ENCODE measurements around the gene PRKCA.

Gene PRKCA

GRCh38 chr17:66793814-66794213, 491.4 kb downstream of the PRKCA start:
- H3K79me2 ChIP-seq (ENCODE audit: control insufficient read depth, insufficient read depth, low read length, unreplicated experiment): no peaks in the 10 kb centered on the region
- no peaks in the 10 kb centered on the region for H3K27me3 ChIP-seq (ENCODE audit: insufficient read depth, low read length)
- no peaks in the 10 kb centered on the region for H3K4me1 ChIP-seq (ENCODE audit: control insufficient read depth, insufficient read depth, low read length, unreplicated experiment)
- no peak overlapping the region for H3K4me3 ChIP-seq (ENCODE audit: low read depth, low read length)
- no peak overlapping the region for H3K27ac ChIP-seq (ENCODE audit: low read depth, low read length)
- no peak overlapping the region for H2AFZ ChIP-seq (ENCODE audit: low read length, unreplicated experiment)
- peaks cover 40% of the 10 kb centered on the region for H3K36me3 ChIP-seq (ENCODE audit: insufficient read depth, low read length)

DNA sequence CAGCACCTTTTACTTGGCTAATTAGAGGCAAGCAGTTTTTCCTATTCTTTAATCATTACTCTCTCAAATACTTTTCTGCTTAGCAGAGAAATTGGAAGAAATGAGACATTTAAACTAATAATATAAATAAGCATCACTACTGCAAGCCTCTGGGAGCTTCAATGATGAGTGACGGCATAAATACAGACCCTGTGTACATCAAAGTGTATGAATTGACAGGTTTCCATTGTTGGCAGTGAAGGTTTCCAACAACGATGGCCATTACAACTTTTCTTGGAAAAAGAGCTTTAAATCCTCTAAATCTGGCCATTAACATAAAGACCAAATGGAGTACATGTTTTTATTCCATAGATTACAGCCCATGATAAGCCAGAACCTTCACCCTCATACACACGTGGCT, 493.1 kb downstream of the PRKCA start:
- no peaks in the 10 kb centered on the region for H3K27me3 ChIP-seq (ENCODE audit: insufficient read depth, low read length)
- H2AFZ ChIP-seq (ENCODE audit: low read length, unreplicated experiment): no peak overlapping the region
- H3K4me3 ChIP-seq (ENCODE audit: low read depth, low read length): no peak overlapping the region
- peaks cover 34% of the 10 kb centered on the region for H3K36me3 ChIP-seq (ENCODE audit: insufficient read depth, low read length)
- no peak overlapping the region for H3K27ac ChIP-seq (ENCODE audit: low read depth, low read length)
- no peaks in the 10 kb centered on the region for H3K4me1 ChIP-seq (ENCODE audit: control insufficient read depth, insufficient read depth, low read length, unreplicated experiment)
- H3K79me2 ChIP-seq (ENCODE audit: control insufficient read depth, insufficient read depth, low read length, unreplicated experiment): no peaks in the 10 kb centered on the region

DNA sequence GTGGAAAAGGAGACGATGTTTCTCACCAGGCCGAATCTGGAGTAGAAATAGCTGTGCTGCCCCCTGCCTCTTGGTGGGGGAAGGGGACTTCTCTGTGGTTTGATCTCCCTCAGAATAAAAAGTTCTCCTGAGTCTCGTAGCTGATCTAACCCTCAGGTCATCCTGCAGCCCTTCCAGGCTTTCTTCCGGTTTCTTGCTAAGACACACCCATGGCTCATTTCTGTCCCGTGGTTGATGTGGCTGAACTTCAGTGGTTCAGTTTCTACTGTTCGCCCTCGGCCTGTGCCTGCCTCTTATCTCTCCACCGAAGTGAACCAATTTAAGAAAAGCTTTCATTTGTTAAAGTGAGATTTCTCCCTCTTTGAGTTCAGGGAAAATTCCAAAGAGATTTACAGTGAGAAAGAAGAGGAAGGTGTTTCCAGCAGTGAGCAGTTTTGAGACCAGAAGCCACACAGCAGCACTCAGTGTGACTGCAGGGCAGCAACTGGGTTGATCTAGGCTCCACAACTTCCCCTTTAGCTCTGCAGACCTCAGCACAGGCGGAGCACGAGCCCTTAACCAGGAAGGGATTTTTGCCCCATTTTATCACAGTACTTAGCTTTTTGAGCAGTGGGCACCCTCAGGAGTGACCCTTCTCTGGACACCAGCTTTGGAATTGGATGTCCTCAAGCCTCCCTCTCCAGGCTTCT, 497.6 kb downstream of the PRKCA start:
- peaks cover 32% of the 10 kb centered on the region for H3K36me3 ChIP-seq (ENCODE audit: insufficient read depth, low read length)
- H3K27me3 ChIP-seq (ENCODE audit: insufficient read depth, low read length): no peaks in the 10 kb centered on the region
- H3K4me3 ChIP-seq (ENCODE audit: low read depth, low read length): no peak overlapping the region
- no peak overlapping the region for H2AFZ ChIP-seq (ENCODE audit: low read length, unreplicated experiment)
- no peaks in the 10 kb centered on the region for H3K79me2 ChIP-seq (ENCODE audit: control insufficient read depth, insufficient read depth, low read length, unreplicated experiment)
- H3K27ac ChIP-seq (ENCODE audit: low read depth, low read length): no peak overlapping the region
- H3K4me1 ChIP-seq (ENCODE audit: control insufficient read depth, insufficient read depth, low read length, unreplicated experiment): no peaks in the 10 kb centered on the region

- Histone ChIP-seq H3K27me3 (ENCODE audit: insufficient read depth, low read length) (no peaks in the 10 kb centered on the region), H2AFZ (ENCODE audit: low read length, unreplicated experiment) (no peak overlapping the region), H3K36me3 (ENCODE audit: insufficient read depth, low read length) (peaks cover 5% of the 10 kb centered on the region; the same call in 1 of the 2 replicates), H3K27ac (ENCODE audit: low read depth, low read length) (no peak overlapping the region), H3K4me3 (ENCODE audit: low read depth, low read length) (no peak overlapping the region), H3K4me1 (ENCODE audit: control insufficient read depth, insufficient read depth, low read length, unreplicated experiment) (no peaks in the 10 kb centered on the region), H3K79me2 (ENCODE audit: control insufficient read depth, insufficient read depth, low read length, unreplicated experiment) (no peaks in the 10 kb centered on the region)
These were observed 501.1 kb downstream of the PRKCA start for GRCh38 chr17:66803474-66803951.

- H3K27ac ChIP-seq (ENCODE audit: low read depth, low read length): no peak overlapping the region
- no peaks in the 10 kb centered on the region for H3K79me2 ChIP-seq (ENCODE audit: control insufficient read depth, insufficient read depth, low read length, unreplicated experiment)
- peaks cover 5% of the 10 kb centered on the region; the same call in 1 of the 2 replicates for H3K36me3 ChIP-seq (ENCODE audit: insufficient read depth, low read length)
- no peaks in the 10 kb centered on the region for H3K27me3 ChIP-seq (ENCODE audit: insufficient read depth, low read length)
- H3K4me1 ChIP-seq (ENCODE audit: control insufficient read depth, insufficient read depth, low read length, unreplicated experiment): no peaks in the 10 kb centered on the region
- no peak overlapping the region for H2AFZ ChIP-seq (ENCODE audit: low read length, unreplicated experiment)
- H3K4me3 ChIP-seq (ENCODE audit: low read depth, low read length): no peak overlapping the region
These were observed 503.2 kb downstream of the PRKCA start for GRCh38 chr17:66805567-66805966.

DNA sequence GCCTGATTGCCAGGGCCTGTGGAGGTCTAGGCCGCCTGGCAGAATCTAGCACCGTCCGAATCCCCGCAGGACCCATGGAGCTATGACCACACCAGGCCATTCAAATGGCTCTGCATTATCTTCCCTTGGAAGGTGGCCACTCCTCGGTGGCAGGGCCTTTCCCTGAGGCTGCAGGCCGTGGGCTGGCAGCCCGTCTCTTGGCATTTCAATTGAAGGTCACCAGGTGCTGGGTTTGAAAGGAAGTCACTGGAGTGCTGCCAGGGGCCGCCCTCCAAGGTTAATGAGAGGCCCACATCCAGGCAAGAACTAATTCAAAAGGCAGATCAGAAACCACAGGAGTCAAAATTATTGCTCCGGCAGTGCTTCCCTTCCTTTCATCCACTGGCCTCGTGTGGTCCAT, 504.8 kb downstream of the PRKCA start:
- Histone ChIP-seq H3K4me1 (ENCODE audit: control insufficient read depth, insufficient read depth, low read length, unreplicated experiment) (no peaks in the 10 kb centered on the region), H2AFZ (ENCODE audit: low read length, unreplicated experiment) (no peak overlapping the region), H3K4me3 (ENCODE audit: low read depth, low read length) (no peak overlapping the region), H3K27ac (ENCODE audit: low read depth, low read length) (no peak overlapping the region), H3K79me2 (ENCODE audit: control insufficient read depth, insufficient read depth, low read length, unreplicated experiment) (no peaks in the 10 kb centered on the region), H3K36me3 (ENCODE audit: insufficient read depth, low read length) (no peaks in the 10 kb centered on the region), H3K27me3 (ENCODE audit: insufficient read depth, low read length) (no peaks in the 10 kb centered on the region)

GRCh38 chr17:66809408-66809807, 507.0 kb downstream of the PRKCA start:
- Histone ChIP-seq H3K27ac (ENCODE audit: low read depth, low read length) (no peak overlapping the region), H3K27me3 (ENCODE audit: insufficient read depth, low read length) (peaks cover 10% of the 10 kb centered on the region; the same call in 1 of the 2 replicates), H3K4me1 (ENCODE audit: control insufficient read depth, insufficient read depth, low read length, unreplicated experiment) (no peaks in the 10 kb centered on the region), H3K4me3 (ENCODE audit: low read depth, low read length) (no peak overlapping the region), H3K79me2 (ENCODE audit: control insufficient read depth, insufficient read depth, low read length, unreplicated experiment) (no peaks in the 10 kb centered on the region), H3K36me3 (ENCODE audit: insufficient read depth, low read length) (no peaks in the 10 kb centered on the region), H2AFZ (ENCODE audit: low read length, unreplicated experiment) (no peak overlapping the region)

DNA sequence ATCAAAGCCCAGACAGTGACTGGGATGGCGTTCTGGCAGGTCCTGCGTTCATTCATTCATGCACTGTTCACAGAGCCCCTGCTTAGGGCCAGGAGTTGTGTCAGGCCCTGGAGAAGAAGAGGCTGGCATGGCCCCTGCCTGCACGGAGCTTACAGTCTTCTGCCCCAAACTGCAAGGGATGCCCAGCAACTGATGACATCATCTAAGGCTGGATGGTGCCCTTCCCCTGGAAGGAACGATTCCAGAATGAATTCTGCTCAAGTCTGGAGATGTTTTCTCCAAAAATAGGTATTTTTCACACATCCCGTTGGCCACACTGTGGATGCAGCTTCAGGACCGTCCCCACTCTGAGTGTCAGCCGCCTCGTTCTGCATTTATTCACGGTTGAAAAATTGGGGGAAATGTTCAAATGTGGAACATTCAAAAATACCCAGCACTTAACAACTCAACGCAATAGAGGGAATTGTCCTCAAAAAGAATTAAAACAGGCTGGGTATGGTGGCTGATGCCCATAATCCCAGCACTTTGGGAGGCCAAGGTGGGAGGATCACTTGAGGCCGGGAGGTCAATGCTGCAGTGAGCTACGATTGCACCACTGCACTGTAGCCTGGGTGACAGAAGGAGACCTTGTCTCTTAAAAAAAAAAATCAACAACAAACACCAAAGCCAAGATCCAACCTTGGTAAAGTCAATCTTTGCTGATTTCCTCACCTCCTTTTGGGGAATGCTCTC, 508.7 kb downstream of the PRKCA start:
- Histone ChIP-seq H3K4me3 (ENCODE audit: low read depth, low read length) (no peak overlapping the region), H3K4me1 (ENCODE audit: control insufficient read depth, insufficient read depth, low read length, unreplicated experiment) (no peaks in the 10 kb centered on the region), H2AFZ (ENCODE audit: low read length, unreplicated experiment) (no peak overlapping the region), H3K36me3 (ENCODE audit: insufficient read depth, low read length) (no peaks in the 10 kb centered on the region), H3K79me2 (ENCODE audit: control insufficient read depth, insufficient read depth, low read length, unreplicated experiment) (no peaks in the 10 kb centered on the region), H3K27ac (ENCODE audit: low read depth, low read length) (no peak overlapping the region), H3K27me3 (ENCODE audit: insufficient read depth, low read length) (peaks cover 24% of the 10 kb centered on the region)

GRCh38 chr17:66811683-66812054, 509.3 kb downstream of the PRKCA start:
- Histone ChIP-seq H3K27ac (ENCODE audit: low read depth, low read length) (no peak overlapping the region), H3K79me2 (ENCODE audit: control insufficient read depth, insufficient read depth, low read length, unreplicated experiment) (no peaks in the 10 kb centered on the region), H3K36me3 (ENCODE audit: insufficient read depth, low read length) (no peaks in the 10 kb centered on the region), H3K27me3 (ENCODE audit: insufficient read depth, low read length) (peaks cover 26% of the 10 kb centered on the region), H3K4me1 (ENCODE audit: control insufficient read depth, insufficient read depth, low read length, unreplicated experiment) (no peaks in the 10 kb centered on the region), H3K4me3 (ENCODE audit: low read depth, low read length) (no peak overlapping the region), H2AFZ (ENCODE audit: low read length, unreplicated experiment) (no peak overlapping the region)

GRCh38 chr17:66812571-66812970, 510.2 kb downstream of the PRKCA start:
- no peak overlapping the region for H3K27ac ChIP-seq (ENCODE audit: low read depth, low read length)
- H3K79me2 ChIP-seq (ENCODE audit: control insufficient read depth, insufficient read depth, low read length, unreplicated experiment): no peaks in the 10 kb centered on the region
- H3K27me3 ChIP-seq (ENCODE audit: insufficient read depth, low read length): peaks cover 33% of the 10 kb centered on the region
- H3K4me3 ChIP-seq (ENCODE audit: low read depth, low read length): no peak overlapping the region
- no peaks in the 10 kb centered on the region for H3K36me3 ChIP-seq (ENCODE audit: insufficient read depth, low read length)
- H2AFZ ChIP-seq (ENCODE audit: low read length, unreplicated experiment): no peak overlapping the region
- no peaks in the 10 kb centered on the region for H3K4me1 ChIP-seq (ENCODE audit: control insufficient read depth, insufficient read depth, low read length, unreplicated experiment)

DNA sequence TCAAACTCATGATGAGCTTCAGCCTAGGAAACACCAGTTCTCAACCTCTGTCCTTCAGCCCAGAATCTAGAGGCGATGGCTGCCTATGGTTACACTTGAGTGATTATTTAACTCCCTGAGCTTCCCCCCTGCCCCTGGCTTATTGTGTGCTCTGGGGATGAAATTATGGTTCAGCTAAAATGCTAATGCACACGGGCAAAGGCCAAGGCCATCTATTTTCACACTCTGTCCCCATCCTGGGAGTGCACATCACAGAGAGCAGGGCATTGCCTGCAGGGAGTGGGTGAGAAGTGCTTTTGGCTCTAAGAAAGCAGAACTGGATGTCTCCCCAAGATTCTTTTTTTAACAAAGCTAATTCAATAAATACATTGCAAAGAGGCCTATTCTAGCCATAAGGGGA, 510.9 kb downstream of the PRKCA start:
- H2AFZ ChIP-seq (ENCODE audit: low read length, unreplicated experiment): no peak overlapping the region
- no peak overlapping the region for H3K27ac ChIP-seq (ENCODE audit: low read depth, low read length)
- H3K27me3 ChIP-seq (ENCODE audit: insufficient read depth, low read length): peaks cover 39% of the 10 kb centered on the region
- H3K36me3 ChIP-seq (ENCODE audit: insufficient read depth, low read length): no peaks in the 10 kb centered on the region
- no peaks in the 10 kb centered on the region for H3K4me1 ChIP-seq (ENCODE audit: control insufficient read depth, insufficient read depth, low read length, unreplicated experiment)
- no peaks in the 10 kb centered on the region for H3K79me2 ChIP-seq (ENCODE audit: control insufficient read depth, insufficient read depth, low read length, unreplicated experiment)
- H3K4me3 ChIP-seq (ENCODE audit: low read depth, low read length): no peak overlapping the region

All from ACC112 (cell line).